ENCODE results near the gene TEAD2. TPM values are rescaled to one million over a fixed set of nuclear protein-coding genes. Genes with fewer than 3 reads are reported as not detected.

The TEAD2 gene
- total RNA-seq, 1 experiment from 2014 or later: 121 TPM

DNA sequence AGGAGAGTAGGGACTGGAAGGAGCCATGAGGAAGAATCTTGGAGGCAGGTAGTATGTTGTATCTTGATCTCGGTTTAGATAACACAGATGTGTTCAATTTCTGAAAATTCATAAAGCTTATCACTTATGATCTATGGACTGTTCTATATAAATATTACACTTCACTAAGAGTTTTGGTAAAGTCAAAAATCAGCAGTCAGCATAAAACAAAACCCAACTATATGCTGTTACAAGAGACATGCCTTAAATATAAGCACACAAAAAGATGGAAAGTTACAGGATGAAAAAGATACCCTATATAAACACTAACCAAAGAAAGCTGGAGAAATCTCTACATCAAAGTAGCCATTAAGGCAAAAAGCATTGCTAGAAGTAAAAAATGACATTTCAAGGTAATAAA, 21.4 kb upstream of the TEAD2 start:
- H3K36me3 ChIP-seq (ENCODE audit: insufficient read depth, low read length, poor library complexity, severe bottlenecking): no peaks in the 10 kb centered on the region
- ChIA-PET CTCF (interaction anchor here (0.6 kb wide), 1 partner anchor 189 kb away, joined by 3 read pairs; no protein-coding TSS in a partner anchor), POLR2A (ENCODE audit: low non-redundant PET) (no interaction called here)
- no TSS peak for BruUV-seq (replicated peaks)
- H3K4me3 ChIP-seq (ENCODE audit: low read depth, low read length, poor library complexity, severe bottlenecking): no peak overlapping the region
- H3K4me1 ChIP-seq (ENCODE audit: insufficient read depth, low read length, poor library complexity, severe bottlenecking): no peaks in the 10 kb centered on the region
- no peak overlapping the region for H3K27ac ChIP-seq (ENCODE audit: low read depth, low read length, poor library complexity, severe bottlenecking)
- DNase-seq (ENCODE audit: low spot score): no peak
- TF ChIP-seq, protein P1, sequence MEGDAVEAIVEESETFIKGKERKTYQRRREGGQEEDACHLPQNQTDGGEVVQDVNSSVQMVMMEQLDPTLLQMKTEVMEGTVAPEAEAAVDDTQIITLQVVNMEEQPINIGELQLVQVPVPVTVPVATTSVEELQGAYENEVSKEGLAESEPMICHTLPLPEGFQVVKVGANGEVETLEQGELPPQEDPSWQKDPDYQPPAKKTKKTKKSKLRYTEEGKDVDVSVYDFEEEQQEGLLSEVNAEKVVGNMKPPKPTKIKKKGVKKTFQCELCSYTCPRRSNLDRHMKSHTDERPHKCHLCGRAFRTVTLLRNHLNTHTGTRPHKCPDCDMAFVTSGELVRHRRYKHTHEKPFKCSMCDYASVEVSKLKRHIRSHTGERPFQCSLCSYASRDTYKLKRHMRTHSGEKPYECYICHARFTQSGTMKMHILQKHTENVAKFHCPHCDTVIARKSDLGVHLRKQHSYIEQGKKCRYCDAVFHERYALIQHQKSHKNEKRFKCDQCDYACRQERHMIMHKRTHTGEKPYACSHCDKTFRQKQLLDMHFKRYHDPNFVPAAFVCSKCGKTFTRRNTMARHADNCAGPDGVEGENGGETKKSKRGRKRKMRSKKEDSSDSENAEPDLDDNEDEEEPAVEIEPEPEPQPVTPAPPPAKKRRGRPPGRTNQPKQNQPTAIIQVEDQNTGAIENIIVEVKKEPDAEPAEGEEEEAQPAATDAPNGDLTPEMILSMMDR (conservative IDR thresholded peaks at IDR 0.05; ENCODE audit: low read depth, low read length): no peak
- no peak for TF ChIP-seq EZH2 (IDR thresholded peaks at IDR 0.05; ENCODE audit: borderline replicate concordance, low read depth, low read length, poor library complexity, severe bottlenecking)
- intact Hi-C loops (cut with micrococcal nuclease; ENCODE audit: unreplicated experiment): no loop called here
- no peaks in the 10 kb centered on the region for H3K27me3 ChIP-seq (replicated peaks; ENCODE audit: insufficient read depth, low read depth, low read length, poor library complexity)
- H3K9me3 ChIP-seq (ENCODE audit: low read depth, low read length, poor library complexity, severe bottlenecking): peaks cover 10% of the 10 kb centered on the region

DNA sequence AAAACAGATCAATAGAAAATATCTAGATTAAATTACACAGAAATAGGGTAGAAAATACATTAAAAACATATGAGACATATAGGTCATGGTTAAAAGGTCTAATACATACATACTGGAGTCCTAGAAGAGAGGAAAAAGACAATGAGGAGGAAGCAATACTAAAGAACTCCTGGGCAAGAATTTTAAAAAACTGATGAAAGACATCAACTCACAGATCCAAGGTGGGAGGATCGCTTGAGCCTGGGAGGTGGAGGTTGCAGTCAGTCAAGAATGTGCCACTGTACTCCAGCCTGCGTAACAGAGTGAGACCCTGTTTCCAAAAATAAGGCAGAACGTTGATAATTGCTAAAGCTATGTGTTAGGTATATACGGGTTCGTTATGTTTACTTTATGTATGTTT, 20.4 kb upstream of the TEAD2 start:
- no peak for DNase-seq (ENCODE audit: low spot score)
- no TSS peak for BruUV-seq (replicated peaks)
- Histone ChIP-seq H3K27me3 (replicated peaks; ENCODE audit: insufficient read depth, low read depth, low read length, poor library complexity) (no peaks in the 10 kb centered on the region), H3K4me1 (ENCODE audit: insufficient read depth, low read length, poor library complexity, severe bottlenecking) (no peaks in the 10 kb centered on the region), H3K4me3 (ENCODE audit: low read depth, low read length, poor library complexity, severe bottlenecking) (no peak overlapping the region), H3K9me3 (ENCODE audit: low read depth, low read length, poor library complexity, severe bottlenecking) (peaks cover 10% of the 10 kb centered on the region), H3K27ac (ENCODE audit: low read depth, low read length, poor library complexity, severe bottlenecking) (no peak overlapping the region), H3K36me3 (ENCODE audit: insufficient read depth, low read length, poor library complexity, severe bottlenecking) (no peaks in the 10 kb centered on the region)
- CTCF ChIA-PET: no interaction called here
- no peak for TF ChIP-seq EZH2 (IDR thresholded peaks at IDR 0.05; ENCODE audit: borderline replicate concordance, low read depth, low read length, poor library complexity, severe bottlenecking)
- TF ChIP-seq, protein P1 (conservative IDR thresholded peaks at IDR 0.05; ENCODE audit: low read depth, low read length): no peak
- intact Hi-C loops (cut with micrococcal nuclease; ENCODE audit: unreplicated experiment): no loop called here
- POLR2A ChIA-PET (ENCODE audit: low non-redundant PET): no interaction called here

DNA sequence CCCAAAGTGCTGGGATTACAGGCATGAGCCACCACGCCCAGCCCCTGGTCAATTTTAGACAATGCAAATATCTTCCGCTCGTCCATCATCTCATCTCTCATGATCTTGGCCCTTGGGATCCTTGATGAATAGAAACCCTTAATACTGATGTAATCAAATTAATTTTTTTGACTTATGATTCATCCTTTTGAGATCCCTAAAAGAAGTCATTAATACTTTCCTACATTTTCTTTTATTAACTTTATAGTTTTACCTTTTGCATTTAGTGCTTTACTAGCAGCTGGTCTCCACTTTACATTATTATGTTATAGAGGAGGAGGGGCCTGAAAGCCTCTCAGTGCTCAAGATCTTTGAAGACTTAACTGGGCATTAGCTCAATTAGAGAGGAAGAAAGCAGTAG, 18.2 kb upstream of the TEAD2 start:
- TF ChIP-seq EZH2 (IDR thresholded peaks at IDR 0.05; ENCODE audit: borderline replicate concordance, low read depth, low read length, poor library complexity, severe bottlenecking): no peak
- TF ChIP-seq, protein P1 (conservative IDR thresholded peaks at IDR 0.05; ENCODE audit: low read depth, low read length): no peak
- H3K36me3 ChIP-seq (ENCODE audit: insufficient read depth, low read length, poor library complexity, severe bottlenecking): no peaks in the 10 kb centered on the region
- H3K27ac ChIP-seq (ENCODE audit: low read depth, low read length, poor library complexity, severe bottlenecking): no peak overlapping the region
- H3K9me3 ChIP-seq (ENCODE audit: low read depth, low read length, poor library complexity, severe bottlenecking): peaks cover 10% of the 10 kb centered on the region
- no peaks in the 10 kb centered on the region for H3K27me3 ChIP-seq (replicated peaks; ENCODE audit: insufficient read depth, low read depth, low read length, poor library complexity)
- ChIA-PET CTCF (no interaction called here), POLR2A (ENCODE audit: low non-redundant PET) (no interaction called here)
- no peak for DNase-seq (ENCODE audit: low spot score)
- H3K4me1 ChIP-seq (ENCODE audit: insufficient read depth, low read length, poor library complexity, severe bottlenecking): no peaks in the 10 kb centered on the region
- no peak overlapping the region for H3K4me3 ChIP-seq (ENCODE audit: low read depth, low read length, poor library complexity, severe bottlenecking)
- BruUV-seq (replicated peaks): no TSS peak
- intact Hi-C loops (cut with micrococcal nuclease; ENCODE audit: unreplicated experiment): no loop called here
